Measurements from ENCODE around the gene TUSC2.
A peak's percentile ranks its signal among the peaks of the same experiment; 100 is the strongest.
"Not testable (repeated sequence)": the region's sequence is repeated elsewhere in the genome, so short reads cannot be mapped to it uniquely, and the experiment has no call there.

The TUSC2 gene

GRCh38 chr3:50319894-50320625 is 8.0 kb downstream of the TUSC2 start:
- no peak for FAIRE-seq

GRCh38 chr3:50319181-50319893 is 8.7 kb downstream of the TUSC2 start:
- no peak for FAIRE-seq
- DNase-seq (ENCODE audit: insufficient read length, low spot score) = no peak

More at GRCh38 chr3:50319894-50320625, 8.0 kb downstream of the TUSC2 start:
- DNase-seq (ENCODE audit: insufficient read length, low spot score) = no peak

- no peak for FAIRE-seq
- DNase-seq (ENCODE audit: insufficient read length, low spot score) = no peak
These were observed 9.4 kb downstream of the TUSC2 start for GRCh38 chr3:50318615-50319014.

- FAIRE-seq (no peak), DNase-seq (ENCODE audit: insufficient read length, low spot score) (no peak)
These were observed 9.9 kb downstream of the TUSC2 start for GRCh38 chr3:50318163-50318562.

GRCh38 chr3:50317300-50317699 is 10.7 kb downstream of the TUSC2 start:
- DNase-seq (ENCODE audit: insufficient read length, low spot score) = no peak
- no peak for FAIRE-seq

GRCh38 chr3:50316657-50317242 is 11.3 kb downstream of the TUSC2 start:
- DNase-seq (ENCODE audit: insufficient read length, low spot score) (no peak), FAIRE-seq (no peak)

GRCh38 chr3:50314816-50315215 is 13.2 kb downstream of the TUSC2 start:
- DNase-seq (ENCODE audit: insufficient read length, low spot score) (no peak), FAIRE-seq (no peak)

- DNase-seq (ENCODE audit: insufficient read length, low spot score) (no peak), FAIRE-seq (no peak)
These were observed 13.7 kb downstream of the TUSC2 start for GRCh38 chr3:50314342-50314741.

- not testable (repeated sequence) for DNase-seq (ENCODE audit: insufficient read length, low spot score); FAIRE-seq
These were observed 16.0 kb downstream of the TUSC2 start for GRCh38 chr3:50312041-50312440.

- DNase-seq (ENCODE audit: insufficient read length, low spot score) = no peak
- no peak for FAIRE-seq
These were observed 23.4 kb downstream of the TUSC2 start for GRCh38 chr3:50304601-50305000.

- no peak for FAIRE-seq
These were observed 24.8 kb downstream of the TUSC2 start, which contains the start of gene HYAL1 for GRCh38 chr3:50303013-50303815. Gene HYAL1 (minus strand): TSS chr3:50303574. CDS start chr3:50302956, 618 bp downstream.

GRCh38 chr3:50302095-50303012 is 25.7 kb downstream of the TUSC2 start:
- no peak for DNase-seq (ENCODE audit: insufficient read length, low spot score)
- no peak for FAIRE-seq

More at GRCh38 chr3:50303013-50303815, 24.8 kb downstream of the TUSC2 start, which contains the start of gene HYAL1:
- DNase-seq (ENCODE audit: insufficient read length, low spot score) = no peak

- DNase-seq (ENCODE audit: insufficient read length, low spot score) = no peak
- FAIRE-seq = no peak
These were observed 27.3 kb downstream of the TUSC2 start for GRCh38 chr3:50300681-50301254.

GRCh38 chr3:50299929-50300680 is 27.9 kb downstream of the TUSC2 start:
- FAIRE-seq (peak; percentile 31), DNase-seq (ENCODE audit: insufficient read length, low spot score) (no peak)

GRCh38 chr3:50299638-50299928 is 28.4 kb downstream of the TUSC2 start:
- DNase-seq (ENCODE audit: insufficient read length, low spot score) (no peak), FAIRE-seq (no peak)

- FAIRE-seq (peak; percentile 99), DNase-seq (ENCODE audit: insufficient read length, low spot score) (peak; percentile 88)
These were observed 29.0 kb downstream of the TUSC2 start, which contains the start of the genes HYAL3 and NAA80 for GRCh38 chr3:50298836-50299637. Gene HYAL3 (minus strand): TSS chr3:50299405. CDS start chr3:50295602, 3,803 bp downstream. Gene NAA80 (minus strand): TSS chr3:50299405. CDS start chr3:50297463, 1,942 bp downstream.

- FAIRE-seq = peak; percentile 14
These were observed 29.9 kb downstream of the TUSC2 start for GRCh38 chr3:50297896-50298725.

More at GRCh38 chr3:50297896-50298725, 29.9 kb downstream of the TUSC2 start:
- DNase-seq (ENCODE audit: insufficient read length, low spot score) = no peak

Data from GM19239 (cell line).